H1 (cell line): ENCODE data around the gene FGF14. TPM values are rescaled to one million over a fixed set of nuclear protein-coding genes. Genes with fewer than 3 reads are reported as not detected.

Experiments used
- BCL11A ChIP-seq, 2 experiments: IDR thresholded peaks; one replicate each; pipeline ENCODE4 v1.6.1; 2011; ENCODE audit warnings: low read depth in 2 of 2, low read length in 2 of 2, mild to moderate bottlenecking in 2 of 2
- CREB1 ChIP-seq: IDR thresholded peaks from 2 replicates; pipeline ENCODE4 v1.6.1; 2012; ENCODE audit warnings: inconsistent platforms
- HDAC2 ChIP-seq, 2 experiments: fragments of 300-600 bp in 1 of 2; sonication (generic) in 1 of 2; IDR thresholded peaks; 2 replicates each; pipeline ENCODE4 v1.6.1; 2011 to 2012; ENCODE audit warnings: low read depth in 2 of 2, low read length in 2 of 2, mild to moderate bottlenecking in 2 of 2, moderate library complexity in 2 of 2, borderline replicate concordance in 1 of 2, inconsistent platforms in 1 of 2
- SAP30 ChIP-seq: fragments of 300-600 bp; sonication (generic); IDR thresholded peaks from 2 replicates; pipeline ENCODE4 v1.7.1; 2012; ENCODE audit warnings: low read length, moderate library complexity, mild to moderate bottlenecking, inconsistent platforms; ENCODE audit not compliant: insufficient read depth, insufficient replicate concordance
- TCF12 ChIP-seq: IDR thresholded peaks from 2 replicates; pipeline ENCODE4 v1.6.1; 2011; ENCODE audit warnings: low read depth, mild to moderate bottlenecking, low read length
- polyA plus RNA-seq, 7 experiments: library from polyadenylated mRNA; depleted of rRNA in 3 of 7; stranded (reverse) in 5 of 7; unstranded in 2 of 7; fragments of >200 nt in 5 of 7; fragments of 200-250 nt in 2 of 7; gene quantifications; 1 replicate in 5 of 7; 2 replicates in 1 of 7; 4 replicates in 1 of 7; pipeline versions ENCODE4 v1.2.1 to v1.2.3, GENCODE V29; 2011 to 2013; ENCODE audit warnings: missing spikeins in 2 of 7, mixed read lengths in 2 of 7
- total RNA-seq: library from RNA; stranded (reverse); fragmentation: NEBNext Ultra II Directional; extraction: Animal tissue kit (Norgen Biotek cat#: 25700); gene quantifications from 2 replicates; pipeline ENCODE4 v1.2.1, GENCODE V29; 2021
- TF ChIP-seq, protein P1 (sequence below): fragments of 300-600 bp; sonication (generic); IDR thresholded peaks from 2 replicates; pipeline ENCODE4 v1.7.1; 2012; ENCODE audit warnings: low read length, moderate library complexity, mild to moderate bottlenecking, inconsistent platforms; ENCODE audit not compliant: insufficient replicate concordance

Gene FGF14
- total and polyA plus RNA-seq, 2 of the 8 experiments (the other 6 are each of a cell fraction or from before 2014, with no cell fraction given) = 0.05 to 0.58 TPM

DNA sequence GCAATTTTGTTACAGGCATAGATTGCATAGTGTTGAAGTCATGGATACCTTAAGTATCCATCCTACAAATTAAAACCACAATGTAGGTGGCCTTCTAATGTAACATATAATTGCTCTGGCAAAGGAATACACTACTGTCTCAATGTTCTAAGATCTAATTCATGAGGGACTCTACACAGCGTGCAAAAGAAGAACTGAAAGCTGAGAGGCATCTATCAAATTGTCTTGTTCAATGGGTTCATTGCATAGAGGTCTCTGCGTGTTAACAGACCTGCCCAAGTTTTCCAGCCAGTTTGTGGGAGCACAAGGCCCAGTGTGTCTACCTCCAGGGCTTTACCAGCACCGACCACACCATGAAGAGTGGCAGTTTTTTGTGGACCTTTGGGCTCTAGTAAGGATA is 498.0 kb downstream of the FGF14 start (continued):
- TF ChIP-seq, protein P1, sequence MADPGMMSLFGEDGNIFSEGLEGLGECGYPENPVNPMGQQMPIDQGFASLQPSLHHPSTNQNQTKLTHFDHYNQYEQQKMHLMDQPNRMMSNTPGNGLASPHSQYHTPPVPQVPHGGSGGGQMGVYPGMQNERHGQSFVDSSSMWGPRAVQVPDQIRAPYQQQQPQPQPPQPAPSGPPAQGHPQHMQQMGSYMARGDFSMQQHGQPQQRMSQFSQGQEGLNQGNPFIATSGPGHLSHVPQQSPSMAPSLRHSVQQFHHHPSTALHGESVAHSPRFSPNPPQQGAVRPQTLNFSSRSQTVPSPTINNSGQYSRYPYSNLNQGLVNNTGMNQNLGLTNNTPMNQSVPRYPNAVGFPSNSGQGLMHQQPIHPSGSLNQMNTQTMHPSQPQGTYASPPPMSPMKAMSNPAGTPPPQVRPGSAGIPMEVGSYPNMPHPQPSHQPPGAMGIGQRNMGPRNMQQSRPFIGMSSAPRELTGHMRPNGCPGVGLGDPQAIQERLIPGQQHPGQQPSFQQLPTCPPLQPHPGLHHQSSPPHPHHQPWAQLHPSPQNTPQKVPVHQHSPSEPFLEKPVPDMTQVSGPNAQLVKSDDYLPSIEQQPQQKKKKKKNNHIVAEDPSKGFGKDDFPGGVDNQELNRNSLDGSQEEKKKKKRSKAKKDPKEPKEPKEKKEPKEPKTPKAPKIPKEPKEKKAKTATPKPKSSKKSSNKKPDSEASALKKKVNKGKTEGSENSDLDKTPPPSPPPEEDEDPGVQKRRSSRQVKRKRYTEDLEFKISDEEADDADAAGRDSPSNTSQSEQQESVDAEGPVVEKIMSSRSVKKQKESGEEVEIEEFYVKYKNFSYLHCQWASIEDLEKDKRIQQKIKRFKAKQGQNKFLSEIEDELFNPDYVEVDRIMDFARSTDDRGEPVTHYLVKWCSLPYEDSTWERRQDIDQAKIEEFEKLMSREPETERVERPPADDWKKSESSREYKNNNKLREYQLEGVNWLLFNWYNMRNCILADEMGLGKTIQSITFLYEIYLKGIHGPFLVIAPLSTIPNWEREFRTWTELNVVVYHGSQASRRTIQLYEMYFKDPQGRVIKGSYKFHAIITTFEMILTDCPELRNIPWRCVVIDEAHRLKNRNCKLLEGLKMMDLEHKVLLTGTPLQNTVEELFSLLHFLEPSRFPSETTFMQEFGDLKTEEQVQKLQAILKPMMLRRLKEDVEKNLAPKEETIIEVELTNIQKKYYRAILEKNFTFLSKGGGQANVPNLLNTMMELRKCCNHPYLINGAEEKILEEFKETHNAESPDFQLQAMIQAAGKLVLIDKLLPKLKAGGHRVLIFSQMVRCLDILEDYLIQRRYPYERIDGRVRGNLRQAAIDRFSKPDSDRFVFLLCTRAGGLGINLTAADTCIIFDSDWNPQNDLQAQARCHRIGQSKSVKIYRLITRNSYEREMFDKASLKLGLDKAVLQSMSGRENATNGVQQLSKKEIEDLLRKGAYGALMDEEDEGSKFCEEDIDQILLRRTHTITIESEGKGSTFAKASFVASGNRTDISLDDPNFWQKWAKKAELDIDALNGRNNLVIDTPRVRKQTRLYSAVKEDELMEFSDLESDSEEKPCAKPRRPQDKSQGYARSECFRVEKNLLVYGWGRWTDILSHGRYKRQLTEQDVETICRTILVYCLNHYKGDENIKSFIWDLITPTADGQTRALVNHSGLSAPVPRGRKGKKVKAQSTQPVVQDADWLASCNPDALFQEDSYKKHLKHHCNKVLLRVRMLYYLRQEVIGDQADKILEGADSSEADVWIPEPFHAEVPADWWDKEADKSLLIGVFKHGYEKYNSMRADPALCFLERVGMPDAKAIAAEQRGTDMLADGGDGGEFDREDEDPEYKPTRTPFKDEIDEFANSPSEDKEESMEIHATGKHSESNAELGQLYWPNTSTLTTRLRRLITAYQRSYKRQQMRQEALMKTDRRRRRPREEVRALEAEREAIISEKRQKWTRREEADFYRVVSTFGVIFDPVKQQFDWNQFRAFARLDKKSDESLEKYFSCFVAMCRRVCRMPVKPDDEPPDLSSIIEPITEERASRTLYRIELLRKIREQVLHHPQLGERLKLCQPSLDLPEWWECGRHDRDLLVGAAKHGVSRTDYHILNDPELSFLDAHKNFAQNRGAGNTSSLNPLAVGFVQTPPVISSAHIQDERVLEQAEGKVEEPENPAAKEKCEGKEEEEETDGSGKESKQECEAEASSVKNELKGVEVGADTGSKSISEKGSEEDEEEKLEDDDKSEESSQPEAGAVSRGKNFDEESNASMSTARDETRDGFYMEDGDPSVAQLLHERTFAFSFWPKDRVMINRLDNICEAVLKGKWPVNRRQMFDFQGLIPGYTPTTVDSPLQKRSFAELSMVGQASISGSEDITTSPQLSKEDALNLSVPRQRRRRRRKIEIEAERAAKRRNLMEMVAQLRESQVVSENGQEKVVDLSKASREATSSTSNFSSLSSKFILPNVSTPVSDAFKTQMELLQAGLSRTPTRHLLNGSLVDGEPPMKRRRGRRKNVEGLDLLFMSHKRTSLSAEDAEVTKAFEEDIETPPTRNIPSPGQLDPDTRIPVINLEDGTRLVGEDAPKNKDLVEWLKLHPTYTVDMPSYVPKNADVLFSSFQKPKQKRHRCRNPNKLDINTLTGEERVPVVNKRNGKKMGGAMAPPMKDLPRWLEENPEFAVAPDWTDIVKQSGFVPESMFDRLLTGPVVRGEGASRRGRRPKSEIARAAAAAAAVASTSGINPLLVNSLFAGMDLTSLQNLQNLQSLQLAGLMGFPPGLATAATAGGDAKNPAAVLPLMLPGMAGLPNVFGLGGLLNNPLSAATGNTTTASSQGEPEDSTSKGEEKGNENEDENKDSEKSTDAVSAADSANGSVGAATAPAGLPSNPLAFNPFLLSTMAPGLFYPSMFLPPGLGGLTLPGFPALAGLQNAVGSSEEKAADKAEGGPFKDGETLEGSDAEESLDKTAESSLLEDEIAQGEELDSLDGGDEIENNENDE = no peak
- TF ChIP-seq HDAC2 (IDR thresholded peaks at IDR 0.05; ENCODE audit: borderline replicate concordance in 1 of 2, low read depth in 2 of 2, low read length in 2 of 2) (no peak), SAP30 (no peak), BCL11A (IDR thresholded peaks at IDR 0.05; ENCODE audit: low read depth in 2 of 2, low read length in 2 of 2) (no peak), CREB1 (no peak), TCF12 (no peak)
